Activated CD8-positive, alpha-beta memory T cell treated with anti-CD3 and anti-CD28 coated beads for 1 hour (primary cell): ENCODE data around the gene SMARCC1.

Source experiments
- DNase-seq, 2 donors: peaks; one replicate each; pipeline ENCODE4 v3.0.0-alpha.2; 2020; ENCODE audit warnings: low read depth in 1 of 2; ENCODE audit errors: extremely low read depth in 1 of 2

Gene SMARCC1

DNA sequence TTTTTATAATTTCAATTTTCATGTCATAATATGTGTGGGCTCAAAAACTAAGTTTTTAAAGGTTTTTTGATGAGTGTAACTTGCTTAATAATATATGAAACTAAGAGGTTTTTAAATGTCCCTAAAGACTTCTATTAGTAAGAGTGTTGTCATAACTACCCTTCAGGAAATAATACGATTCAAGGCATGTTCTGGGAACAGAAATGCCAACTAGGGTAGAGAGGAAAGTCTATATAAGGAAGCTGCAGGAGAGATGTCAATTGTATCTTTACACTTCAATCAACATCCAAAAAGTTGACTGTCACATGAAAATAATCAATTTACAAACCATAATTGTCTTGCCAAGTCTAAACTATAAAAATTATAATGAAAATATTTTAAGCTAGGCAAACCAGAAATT lies 76.3 kb downstream of the SMARCC1 start:
- DNase-seq = no peak

DNA sequence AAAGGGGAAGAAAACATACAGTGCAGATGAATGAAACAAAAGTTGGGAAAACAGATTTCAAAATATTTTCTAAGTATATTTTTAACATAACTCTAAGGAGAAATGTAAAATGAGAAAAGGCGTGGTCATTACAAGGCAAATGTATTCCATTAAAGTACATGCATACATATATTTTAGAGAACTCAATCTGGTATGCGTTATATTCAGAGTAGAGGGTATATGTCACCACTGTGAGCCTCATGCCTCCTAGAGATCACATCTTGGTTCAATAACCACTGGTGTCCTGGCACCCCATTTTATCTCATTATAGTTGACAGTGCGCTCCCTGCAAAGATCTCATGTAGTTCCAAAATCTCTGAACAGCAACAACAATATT lies 77.5 kb downstream of the SMARCC1 start:
- no peak for DNase-seq

DNA sequence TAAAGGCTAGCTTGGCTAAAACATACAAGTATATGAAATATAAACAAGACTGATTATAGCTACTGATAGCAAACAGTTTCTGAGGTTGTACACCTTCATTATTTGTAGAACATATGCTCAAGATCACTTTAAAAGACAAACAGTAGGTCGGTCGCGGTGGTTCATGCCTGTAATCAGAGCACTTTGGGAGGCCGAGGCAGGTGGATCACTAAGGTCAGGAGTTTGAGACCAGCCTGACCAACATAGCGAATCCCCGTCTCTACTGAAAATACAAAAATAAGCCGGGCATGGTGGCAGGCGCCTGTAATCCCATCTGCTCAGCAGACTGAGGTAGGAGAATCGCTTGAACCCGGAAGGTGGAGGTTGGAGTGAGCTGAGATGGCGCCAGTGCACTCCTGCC lies 80.3 kb downstream of the SMARCC1 start:
- no peak for DNase-seq

DNA sequence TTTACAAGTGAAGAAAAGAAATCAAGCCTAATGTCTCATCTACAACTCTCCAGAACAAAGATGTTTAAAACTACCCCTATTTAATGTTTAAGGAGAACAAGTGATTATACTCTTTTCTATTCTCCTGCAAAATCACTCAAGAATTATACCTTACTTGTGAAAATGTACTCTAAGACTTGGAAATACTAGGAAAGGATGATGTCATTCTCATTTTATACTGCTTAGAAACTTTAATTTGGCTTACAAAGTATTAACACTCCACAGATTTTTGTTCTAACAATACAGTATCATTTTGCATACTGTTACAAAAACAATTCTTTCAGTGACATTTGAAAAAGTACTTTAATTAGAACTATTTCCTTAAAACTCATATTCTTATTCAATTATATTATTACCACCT lies 89.5 kb downstream of the SMARCC1 start:
- no peak for DNase-seq

DNA sequence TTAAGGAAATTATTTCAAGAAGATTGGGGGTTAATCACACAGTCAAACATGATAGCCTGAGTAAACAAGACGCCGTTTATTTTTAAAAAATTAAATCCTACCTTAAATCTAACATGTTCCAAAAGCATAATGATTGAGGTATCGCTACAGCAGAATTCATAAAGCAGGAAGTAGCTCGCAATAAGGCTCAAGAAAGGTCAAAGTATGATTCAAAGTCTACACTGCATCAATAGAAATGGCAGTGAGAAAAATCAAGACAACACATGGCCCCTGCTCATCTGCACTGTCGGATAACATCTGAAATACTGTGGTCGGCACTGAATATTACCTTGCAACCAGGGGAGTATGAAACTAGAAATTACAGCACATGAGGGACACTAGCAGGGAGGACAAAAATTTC lies 93.2 kb downstream of the SMARCC1 start:
- no peak for DNase-seq

DNA sequence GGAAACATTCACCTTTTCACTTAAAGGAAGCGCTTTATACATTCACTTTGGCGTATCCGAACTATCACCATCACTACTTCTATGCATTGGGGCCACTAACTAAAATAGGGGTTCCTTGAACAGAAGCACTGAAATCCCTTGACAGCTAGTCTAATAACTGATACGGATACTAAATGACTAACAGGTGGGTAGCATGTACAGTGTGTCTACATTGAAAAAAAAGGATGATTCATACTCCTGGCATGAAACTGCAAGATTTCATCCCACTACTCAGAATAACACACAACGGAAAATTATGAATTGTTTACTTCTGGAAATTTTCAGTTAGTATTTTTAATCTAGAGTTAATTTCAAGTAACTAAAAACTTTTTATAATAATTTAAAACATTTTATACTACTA lies 96.7 kb downstream of the SMARCC1 start:
- DNase-seq = no peak

DNA sequence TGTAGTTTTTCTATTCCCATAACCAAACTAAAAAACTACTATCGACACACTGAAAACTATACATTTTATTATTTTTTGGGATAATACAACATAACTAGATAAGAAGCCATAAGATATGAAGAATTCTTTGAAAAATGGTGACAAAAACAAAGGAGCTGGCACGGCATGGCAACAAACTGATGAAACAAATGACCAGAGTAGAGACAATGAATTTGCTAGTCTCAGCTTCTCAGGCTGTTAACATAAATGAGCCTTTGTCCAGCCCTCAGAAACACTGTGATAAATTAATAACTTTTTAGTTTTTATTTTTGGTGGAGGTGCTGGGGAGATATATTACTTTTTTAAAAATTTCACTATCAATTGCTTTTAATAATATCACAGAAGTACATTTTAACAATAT lies 100.7 kb downstream of the SMARCC1 start:
- DNase-seq = no peak

DNA sequence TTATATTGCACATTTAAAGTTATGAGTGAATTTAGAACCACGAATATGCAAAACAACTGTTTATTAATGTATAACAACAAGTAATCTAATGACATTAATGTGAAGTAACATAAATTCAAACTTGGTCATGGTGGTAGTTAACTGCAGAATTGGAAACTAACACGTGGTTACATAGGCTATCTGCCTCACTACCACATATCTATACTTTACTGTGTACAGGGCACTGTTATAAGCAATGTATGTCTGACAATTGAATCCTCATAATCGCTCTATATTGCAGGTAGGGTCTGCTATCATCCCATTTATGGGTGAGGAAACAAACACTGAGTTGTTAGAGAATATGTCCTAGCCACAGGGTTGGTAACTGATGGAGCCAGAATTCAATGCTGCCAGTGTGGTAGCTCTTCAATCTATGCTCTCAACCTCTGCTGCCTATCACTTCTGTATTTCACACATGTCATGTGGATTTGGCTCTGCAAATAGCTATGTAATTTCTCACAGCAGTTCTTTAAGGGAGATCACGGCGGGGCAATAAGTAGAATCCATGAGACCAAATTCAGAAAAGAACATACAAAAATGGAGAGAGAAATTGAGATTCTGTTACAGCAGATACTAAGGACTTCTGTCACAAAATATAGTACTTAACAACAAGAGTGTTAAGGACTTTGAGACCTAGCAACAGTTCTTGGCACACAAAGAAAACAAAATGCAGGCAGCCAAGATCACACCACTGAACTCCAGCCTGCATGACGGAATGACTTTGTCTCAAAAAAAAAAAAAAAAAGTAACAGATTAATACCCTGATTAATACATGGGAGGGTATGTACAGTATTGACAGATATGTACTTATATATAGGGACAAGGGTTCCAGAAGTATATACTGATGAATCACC lies 103.0 kb downstream of the SMARCC1 start:
- no peak for DNase-seq

DNA sequence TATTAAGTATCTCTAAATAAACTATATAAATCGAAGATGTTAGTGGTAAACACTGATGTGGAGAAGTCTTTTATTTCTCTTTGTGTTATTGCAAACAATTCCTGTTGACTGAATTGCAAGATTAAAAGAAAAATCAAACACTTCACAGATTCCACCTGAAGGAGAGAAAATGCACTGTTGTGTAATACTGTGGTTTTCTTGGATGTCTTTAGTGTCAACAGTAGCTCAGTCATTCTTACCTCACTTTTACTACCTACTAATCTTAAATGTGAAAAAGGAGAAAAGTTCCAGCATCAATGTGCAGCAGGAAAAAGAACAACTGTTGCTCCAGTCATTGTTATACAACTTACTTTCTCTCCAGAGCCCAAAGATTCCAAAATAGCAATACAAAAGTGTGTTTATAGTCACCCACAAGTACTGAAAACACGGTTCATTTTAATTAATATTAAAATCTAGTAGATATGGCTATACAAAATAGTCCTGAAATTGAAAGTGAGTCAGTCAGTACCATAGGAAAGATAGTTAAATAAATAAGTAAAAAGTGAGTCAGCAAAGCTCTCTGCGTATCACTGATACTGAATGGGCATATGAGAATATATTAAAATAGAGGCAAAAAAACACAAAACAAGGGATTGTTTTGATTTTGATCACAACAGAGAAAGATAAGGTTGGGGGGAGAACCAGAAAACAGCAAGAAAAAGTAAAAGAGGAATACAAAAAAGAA lies 112.5 kb downstream of the SMARCC1 start:
- DNase-seq = no peak

DNA sequence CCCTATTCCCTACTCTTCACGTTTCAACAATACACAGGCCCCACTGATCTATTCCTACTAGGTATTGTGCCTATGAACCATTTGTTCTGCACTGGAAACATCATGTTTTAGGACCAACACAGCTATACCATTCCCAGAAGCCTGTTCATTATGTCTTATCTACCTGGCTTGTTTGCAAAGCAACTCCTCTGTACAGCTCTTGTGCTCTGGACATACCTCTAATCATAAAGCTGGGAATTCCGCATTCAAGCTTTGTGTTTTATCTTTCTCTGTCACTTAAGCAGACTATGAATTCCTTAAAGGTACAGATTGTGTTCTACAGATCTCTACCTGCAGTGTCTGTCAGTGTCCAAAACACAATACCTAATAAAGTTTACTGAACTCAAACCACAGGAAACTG lies 115.6 kb downstream of the SMARCC1 start:
- no peak for DNase-seq

DNA sequence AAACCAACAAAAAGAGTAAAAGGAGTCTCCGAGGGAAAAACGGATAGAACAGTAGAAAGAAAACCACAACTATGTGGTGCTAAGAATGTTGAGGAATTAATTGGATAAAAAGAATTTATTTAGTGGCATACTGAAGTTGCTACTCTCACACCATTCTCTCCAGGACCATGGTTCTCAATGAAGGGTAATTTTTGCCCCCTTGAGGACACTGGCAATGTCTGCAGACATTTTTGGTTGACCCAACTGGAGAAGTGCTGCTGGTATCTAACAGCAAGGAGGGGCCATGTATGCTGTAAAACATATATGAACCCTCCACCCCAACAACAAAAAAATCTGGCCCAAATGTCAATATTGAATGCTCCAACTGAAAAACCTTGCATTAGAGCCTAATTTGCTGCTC lies 117.2 kb downstream of the SMARCC1 start:
- DNase-seq = no peak

DNA sequence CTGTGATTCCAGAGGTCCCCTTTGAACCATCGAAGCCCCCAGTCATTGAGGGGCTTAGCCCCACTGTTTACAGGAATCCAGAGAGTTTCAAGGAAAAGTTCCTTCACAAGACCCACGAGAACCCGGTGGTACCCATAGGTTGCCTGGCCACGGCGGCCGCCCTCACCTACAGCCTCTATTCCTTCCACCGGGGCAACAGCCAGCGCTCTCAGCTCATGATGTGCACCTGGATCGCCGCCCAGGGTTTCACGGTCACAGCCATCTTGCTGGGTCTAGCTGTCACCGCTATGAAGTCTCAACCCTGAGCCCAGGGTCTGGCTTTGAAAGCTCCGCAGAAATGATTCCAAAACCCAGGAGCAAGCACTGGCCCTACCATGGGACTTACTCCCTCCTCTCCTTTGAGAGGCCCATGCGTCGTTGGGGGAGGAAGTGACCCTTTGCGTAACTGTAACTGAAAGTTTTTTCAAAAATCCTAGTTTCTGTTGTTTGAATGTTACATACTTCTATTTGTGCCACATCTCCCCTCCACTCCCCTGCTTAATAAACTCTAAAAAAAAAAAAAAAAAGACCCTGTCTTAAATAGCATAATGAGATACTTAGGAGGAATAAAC lies 118.0 kb downstream of the SMARCC1 start:
- DNase-seq = no peak

DNA sequence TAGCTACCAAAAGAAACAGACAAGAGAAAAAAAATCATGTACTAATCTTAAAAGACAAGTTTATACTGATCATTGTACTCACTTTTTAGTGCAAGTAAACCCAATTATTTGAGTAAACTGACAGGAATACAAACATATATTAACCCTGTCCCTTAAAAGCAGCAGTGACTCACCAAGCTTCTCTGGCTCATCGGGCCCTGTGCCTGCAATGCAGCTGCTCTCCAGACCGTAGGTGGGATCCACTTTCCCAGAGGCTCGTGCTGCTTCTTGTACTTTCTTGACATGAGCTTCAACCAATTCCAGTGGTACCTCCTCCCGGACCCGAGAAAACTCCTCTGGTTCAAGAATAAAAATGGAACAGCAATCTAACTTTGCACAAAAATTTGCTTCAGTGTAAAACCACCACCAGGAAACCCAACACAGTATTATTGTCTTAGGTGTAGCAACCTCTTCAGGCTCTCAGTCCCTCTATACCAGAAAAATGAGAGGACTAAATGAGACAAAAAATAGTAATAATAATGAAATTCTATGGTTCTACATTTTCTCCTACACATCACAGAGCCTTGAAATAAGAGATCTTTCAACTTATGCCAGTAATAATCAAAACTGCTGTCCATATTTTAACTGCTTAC lies 120.5 kb downstream of the SMARCC1 start:
- no peak for DNase-seq

DNA sequence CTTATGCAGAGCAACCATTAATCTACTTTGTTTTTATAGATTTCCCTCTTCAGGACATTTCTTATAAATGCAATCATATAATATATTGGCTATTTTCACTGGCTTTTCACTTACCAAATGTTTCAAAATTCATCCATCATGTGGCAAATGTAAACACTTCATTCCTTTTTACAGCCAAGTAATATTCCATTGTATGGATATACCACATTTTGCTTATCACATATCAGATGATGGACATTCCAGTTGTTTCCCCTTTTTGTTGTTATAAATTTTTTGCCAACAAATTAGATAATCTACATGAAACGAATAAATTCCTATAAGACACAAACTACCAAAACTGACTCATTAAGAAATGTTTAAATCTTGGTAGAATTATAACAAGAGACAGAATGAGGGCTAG lies 123.2 kb downstream of the SMARCC1 start:
- no peak for DNase-seq

DNA sequence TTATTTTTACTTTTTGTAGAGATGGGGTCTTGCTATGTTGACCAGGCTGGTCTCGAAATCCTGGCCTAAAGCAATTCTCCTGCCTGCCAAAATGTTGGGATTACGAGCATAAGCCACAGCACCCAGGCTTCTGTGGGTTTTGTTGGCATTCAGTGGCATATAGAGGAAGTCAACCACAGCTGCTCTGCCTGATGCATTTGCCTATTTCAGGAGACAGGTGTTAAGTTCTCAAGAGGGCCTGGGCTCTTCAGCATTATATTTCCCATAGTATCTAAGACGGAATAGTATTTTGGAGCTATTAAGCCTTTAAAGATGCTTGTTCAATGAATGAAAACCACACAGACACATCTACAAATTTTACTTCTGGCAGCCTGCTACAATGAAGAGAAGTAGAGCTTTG lies 129.6 kb downstream of the SMARCC1 start:
- no peak for DNase-seq

DNA sequence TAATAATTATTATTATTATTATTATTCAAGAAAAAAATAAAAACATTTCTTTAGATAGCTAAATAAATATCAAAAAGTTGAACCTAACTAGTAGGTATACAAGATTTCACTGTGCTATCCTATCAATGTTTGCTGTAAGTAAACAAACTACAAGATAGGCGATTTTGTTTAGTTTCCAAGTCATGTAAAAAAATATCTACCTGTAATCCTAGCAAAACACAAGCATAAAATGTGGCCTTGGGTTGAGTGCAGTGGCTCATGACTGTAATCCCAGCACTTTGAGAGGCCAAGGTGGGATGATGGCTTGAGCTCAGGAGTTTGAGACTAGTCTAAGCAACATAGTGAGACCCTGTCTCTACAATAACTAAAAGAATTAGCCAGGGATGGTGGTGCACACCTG lies 131.4 kb downstream of the SMARCC1 start:
- DNase-seq = no peak

DNA sequence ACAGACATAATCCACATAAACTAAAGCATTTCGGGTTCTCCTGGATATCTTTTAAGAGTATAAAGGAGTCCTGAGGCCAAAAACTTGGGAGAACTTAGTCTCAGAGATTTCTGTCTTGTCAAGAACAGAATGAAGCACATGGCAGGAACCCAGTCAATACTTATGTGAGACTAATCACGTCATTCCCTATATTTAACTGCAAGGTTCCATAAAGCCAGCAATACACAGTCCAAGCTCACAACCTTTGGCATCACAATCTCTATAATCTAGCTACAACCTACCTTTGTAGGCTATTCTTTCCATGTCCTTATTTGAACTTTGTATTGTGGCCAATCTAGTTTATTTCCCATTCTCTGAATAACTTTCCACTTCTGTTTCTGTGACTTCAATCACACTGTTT lies 134.1 kb downstream of the SMARCC1 start:
- no peak for DNase-seq

DNA sequence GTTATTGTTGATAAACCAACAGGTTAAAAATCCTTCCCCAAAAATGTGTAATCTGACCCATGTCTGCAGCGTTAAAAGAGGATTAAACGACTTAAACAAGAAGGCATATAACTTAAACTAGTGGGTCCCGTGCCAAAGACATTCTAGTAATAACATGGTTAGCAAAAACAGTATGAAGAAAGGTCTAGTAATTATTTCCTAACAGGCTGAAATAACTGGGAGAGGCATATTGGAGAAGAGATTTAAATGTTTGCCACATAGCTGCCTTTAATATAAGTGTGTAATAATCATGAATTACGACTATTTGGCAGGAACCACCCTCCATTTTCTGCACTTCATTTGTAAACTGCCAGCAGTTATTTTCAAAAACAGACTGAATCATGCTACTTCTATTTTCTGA lies 135.3 kb downstream of the SMARCC1 start:
- no peak for DNase-seq

DNA sequence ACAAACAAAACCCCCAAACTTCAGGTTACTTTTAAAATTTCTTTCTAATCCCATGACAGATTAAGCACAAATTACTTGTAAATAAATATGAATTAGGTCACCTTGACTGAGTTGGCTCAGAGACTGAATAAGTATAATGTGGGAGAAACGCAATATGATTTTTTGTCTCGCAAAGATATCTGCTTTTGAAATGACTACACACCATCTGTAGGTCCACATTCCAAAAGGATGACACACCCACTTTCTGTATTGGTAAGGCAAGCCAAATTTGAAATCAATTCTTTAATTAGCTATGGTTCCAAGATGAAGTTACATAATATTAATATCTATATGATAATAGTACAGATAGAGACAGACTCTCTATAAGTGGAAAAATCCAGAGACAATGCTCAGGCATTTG lies 136.1 kb downstream of the SMARCC1 start:
- DNase-seq = no peak

DNA sequence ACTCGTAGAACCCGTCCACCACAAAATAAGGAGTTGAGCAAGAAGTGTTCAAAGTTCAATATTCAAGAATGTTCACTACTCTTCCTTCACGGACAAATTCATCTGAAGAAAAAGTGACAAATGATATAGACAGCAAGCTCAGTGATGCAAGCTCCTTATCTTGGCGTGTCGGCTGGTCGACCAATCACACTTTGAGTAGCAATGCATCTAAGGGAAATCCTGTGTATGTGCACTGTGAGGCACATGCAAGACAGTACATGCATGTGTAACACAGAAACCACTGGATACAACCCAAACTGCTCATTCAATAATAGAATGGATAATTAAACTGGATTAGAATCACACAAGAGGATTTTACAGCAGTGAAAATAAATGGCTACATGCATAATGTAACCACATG lies 138.6 kb downstream of the SMARCC1 start:
- DNase-seq = no peak

DNA sequence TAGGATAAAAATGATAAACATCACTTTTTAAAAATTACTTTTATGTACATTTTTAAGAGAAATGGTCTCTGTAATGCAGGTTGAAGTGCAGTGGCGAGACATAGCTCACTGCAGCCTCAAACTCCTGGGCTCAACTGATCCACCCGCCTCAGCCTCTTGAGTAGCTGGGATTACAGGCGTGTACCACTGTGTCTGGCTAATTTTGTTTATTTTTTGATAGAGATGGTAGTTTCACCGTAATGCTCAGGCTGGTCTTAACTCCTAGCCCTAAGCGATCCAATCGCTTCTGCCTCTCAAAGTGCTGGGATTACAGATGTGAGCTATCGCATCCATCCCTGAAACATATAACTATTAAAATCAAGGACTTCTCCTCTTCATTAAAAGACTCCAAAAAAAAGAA lies 140.0 kb downstream of the SMARCC1 start:
- DNase-seq = no peak

DNA sequence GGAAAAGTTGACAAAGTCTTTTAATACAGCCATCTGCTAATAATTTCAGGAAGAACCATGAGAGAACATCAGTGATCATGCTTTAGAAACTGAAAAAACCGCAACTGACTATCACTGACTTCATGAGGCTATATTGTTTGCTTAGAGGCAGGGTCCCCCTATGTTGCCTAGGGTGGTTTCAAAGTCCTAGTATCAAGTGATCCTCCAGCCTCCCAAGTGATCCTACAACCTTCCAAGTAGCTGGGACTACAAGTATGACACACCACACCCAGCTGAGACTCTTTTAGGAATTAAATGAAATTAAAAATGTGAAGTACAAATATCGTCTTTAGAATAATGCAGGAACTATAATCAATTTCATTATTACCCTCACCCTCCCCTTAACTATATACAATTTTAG lies 144.8 kb downstream of the SMARCC1 start:
- DNase-seq = no peak
